ENCODE results near the gene CATSPER1.

DNA sequence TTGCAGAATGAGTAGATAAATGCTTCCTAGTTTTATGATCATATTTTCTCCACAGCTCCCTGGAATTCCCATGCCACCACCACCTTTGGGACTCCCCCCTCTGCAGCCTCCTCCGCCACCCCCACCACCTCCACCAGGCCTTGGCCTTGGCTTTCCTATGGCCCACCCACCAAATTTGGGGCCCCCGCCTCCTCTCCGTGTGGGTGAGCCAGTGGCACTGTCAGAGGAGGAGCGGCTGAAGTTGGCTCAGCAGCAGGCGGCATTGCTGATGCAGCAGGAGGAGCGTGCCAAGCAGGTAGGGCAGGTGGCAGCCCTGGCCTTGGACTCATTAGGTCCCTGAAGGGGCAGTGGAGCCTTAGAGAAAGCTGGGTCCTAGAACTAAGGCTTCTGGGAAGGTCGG, 28.7 kb upstream of the CATSPER1 start:
- TF ChIP-seq, protein P1, sequence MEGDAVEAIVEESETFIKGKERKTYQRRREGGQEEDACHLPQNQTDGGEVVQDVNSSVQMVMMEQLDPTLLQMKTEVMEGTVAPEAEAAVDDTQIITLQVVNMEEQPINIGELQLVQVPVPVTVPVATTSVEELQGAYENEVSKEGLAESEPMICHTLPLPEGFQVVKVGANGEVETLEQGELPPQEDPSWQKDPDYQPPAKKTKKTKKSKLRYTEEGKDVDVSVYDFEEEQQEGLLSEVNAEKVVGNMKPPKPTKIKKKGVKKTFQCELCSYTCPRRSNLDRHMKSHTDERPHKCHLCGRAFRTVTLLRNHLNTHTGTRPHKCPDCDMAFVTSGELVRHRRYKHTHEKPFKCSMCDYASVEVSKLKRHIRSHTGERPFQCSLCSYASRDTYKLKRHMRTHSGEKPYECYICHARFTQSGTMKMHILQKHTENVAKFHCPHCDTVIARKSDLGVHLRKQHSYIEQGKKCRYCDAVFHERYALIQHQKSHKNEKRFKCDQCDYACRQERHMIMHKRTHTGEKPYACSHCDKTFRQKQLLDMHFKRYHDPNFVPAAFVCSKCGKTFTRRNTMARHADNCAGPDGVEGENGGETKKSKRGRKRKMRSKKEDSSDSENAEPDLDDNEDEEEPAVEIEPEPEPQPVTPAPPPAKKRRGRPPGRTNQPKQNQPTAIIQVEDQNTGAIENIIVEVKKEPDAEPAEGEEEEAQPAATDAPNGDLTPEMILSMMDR (IDR thresholded peaks at IDR 0.05; ENCODE audit: low read depth, low read length), result no peak
- no peak for TF ChIP-seq EZH2phosphoT487 (IDR thresholded peaks at IDR 0.05; ENCODE audit: low read depth)
